ENCODE results near the gene CHST6. TPM values are rescaled to one million over a fixed set of nuclear protein-coding genes. Genes with fewer than 3 reads are reported as not detected.
"Not testable (repeated sequence)": the region's sequence is repeated elsewhere in the genome, so short reads cannot be mapped to it uniquely, and the experiment has no call there.

The CHST6 gene
- total RNA-seq, 4 donors from 2014 or later: 0.07 TPM; not detected in 3

DNA sequence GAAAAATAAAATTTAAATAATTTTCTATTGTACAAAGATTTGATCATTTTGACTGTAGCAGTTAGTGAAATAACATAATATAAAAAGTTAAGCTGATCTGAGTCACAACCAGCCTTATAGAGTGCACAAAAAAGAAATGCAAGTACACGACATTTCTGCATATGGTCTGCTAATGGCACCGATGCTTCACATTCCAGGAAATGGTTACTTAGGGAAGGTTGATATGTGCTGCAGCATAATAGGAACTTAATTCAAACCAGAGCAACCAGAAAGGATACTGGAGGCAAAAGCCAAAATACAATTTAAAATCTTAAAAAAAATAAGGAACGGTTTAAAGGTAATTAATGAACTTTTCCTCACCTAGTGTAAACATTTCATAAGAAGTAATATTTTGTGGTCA, 51.9 kb downstream of the CHST6 start:
- Histone ChIP-seq H3K27me3 (no peaks in the 10 kb centered on the region), H3K4me1 (no peaks in the 10 kb centered on the region), H3K27ac (no peak overlapping the region), H3K4me3 (no peak overlapping the region), H3K9me3 (no peaks in the 10 kb centered on the region), H3K36me3 (no peaks in the 10 kb centered on the region)
- ATAC-seq: no peak
- in situ Hi-C loops (cut with MboI; ENCODE audit: low sequenced_read_pairs in 4 of 4) (no loop called here), intact Hi-C loops (cut with DNase I; ENCODE audit: low total_unique reads) (no loop called here)
- TF ChIP-seq, protein P1, sequence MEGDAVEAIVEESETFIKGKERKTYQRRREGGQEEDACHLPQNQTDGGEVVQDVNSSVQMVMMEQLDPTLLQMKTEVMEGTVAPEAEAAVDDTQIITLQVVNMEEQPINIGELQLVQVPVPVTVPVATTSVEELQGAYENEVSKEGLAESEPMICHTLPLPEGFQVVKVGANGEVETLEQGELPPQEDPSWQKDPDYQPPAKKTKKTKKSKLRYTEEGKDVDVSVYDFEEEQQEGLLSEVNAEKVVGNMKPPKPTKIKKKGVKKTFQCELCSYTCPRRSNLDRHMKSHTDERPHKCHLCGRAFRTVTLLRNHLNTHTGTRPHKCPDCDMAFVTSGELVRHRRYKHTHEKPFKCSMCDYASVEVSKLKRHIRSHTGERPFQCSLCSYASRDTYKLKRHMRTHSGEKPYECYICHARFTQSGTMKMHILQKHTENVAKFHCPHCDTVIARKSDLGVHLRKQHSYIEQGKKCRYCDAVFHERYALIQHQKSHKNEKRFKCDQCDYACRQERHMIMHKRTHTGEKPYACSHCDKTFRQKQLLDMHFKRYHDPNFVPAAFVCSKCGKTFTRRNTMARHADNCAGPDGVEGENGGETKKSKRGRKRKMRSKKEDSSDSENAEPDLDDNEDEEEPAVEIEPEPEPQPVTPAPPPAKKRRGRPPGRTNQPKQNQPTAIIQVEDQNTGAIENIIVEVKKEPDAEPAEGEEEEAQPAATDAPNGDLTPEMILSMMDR (IDR thresholded peaks at IDR 0.05 in 4 of 5, conservative IDR thresholded peaks at IDR 0.05 in 1 of 5): no peak
- TF ChIP-seq POLR2A (IDR thresholded peaks at IDR 0.05): no peak
- no peak for DNase-seq

- intact Hi-C loops (cut with DNase I; ENCODE audit: low total_unique reads): loop anchor here (1.0 kb wide), 4 partner anchors 30 to 449 kb away; partner anchors contain the start of genes TMEM170A, WDR59 and ZFP1
Measured at GRCh38 chr16:75433732-75434413, 61.4 kb downstream of the CHST6 start.

DNA sequence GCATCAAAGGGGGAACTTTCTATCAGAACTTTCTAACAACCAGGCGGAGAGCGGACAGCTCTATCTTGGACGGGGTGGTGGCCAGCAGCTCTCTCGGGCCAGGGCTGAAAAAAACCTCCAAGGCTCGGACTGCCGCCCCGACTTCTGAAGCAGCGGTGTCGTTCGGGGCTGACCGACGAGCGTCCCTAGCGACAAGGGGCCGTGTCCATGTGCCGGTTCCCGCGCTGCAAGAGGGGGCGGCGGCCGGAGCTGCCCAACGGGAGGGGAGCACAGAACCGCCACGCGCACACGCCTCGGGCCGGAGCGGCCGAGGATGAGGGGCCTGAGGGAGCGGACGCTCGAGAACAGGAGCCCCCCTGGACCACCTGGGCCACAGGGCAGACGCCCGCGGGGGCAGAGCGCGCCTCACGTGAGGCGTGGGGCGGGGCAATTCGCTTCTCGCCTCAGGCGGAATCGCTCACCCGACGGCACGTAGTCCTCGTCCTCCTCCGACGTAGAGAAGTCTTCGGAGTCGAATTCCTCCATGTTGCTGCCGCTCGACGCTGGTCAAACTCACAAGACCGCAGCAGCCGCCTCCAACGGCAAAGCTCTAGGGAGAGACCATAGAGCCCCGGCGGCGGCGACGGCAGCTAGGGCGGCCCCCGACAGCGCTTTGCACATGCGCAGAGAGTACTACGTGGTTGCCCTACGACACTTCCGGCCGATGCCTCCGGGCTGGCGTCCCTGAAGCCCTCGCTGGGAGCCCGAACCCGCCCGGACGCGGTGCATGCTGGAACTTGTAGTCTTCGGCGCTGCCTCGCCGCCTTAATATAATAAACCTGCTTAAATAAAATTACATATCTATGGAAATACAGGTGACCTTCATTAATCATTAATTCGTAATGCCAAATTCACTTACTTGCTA, 62.2 kb downstream of the CHST6 start, which contains the start of gene CFDP1:
CFDP1 (minus strand) TSS at position 676 of the 904 bp plus-strand sequence; CDS start at position 525, 151 bp downstream.
- peak; percentile 93 to 96 for ATAC-seq
- DNase-seq: peak; percentile 93 to 94
- Histone ChIP-seq H3K27me3 (no peaks in the 10 kb centered on the region), H3K4me1 (peaks cover 15 to 17% of the 10 kb centered on the region in 2 donors), H3K4me3 (peak within 1 kb of the TSS; percentile 88 to 100 (median 95)), H3K9me3 (no peaks in the 10 kb centered on the region), H3K36me3 (no peaks in the 10 kb centered on the region), H3K27ac (peak within 1 kb of the TSS; percentile 80 to 99 (median 96))
- in situ Hi-C loops (cut with MboI; ENCODE audit: low sequenced_read_pairs in 4 of 4) (no loop called here), intact Hi-C loops (cut with DNase I; ENCODE audit: low total_unique reads) (loop anchor here (1.0 kb wide), 3 partner anchors 31 to 285 kb away; partner anchors contain the start of genes TMEM170A and ZFP1)
- TF ChIP-seq, protein P1 (IDR thresholded peaks at IDR 0.05 in 4 of 5, conservative IDR thresholded peaks at IDR 0.05 in 1 of 5): peak in 2 of 5 experiments; percentile 25 to 28
- peak; percentile 71 to 78 for TF ChIP-seq POLR2A (IDR thresholded peaks at IDR 0.05)

More at GRCh38 chr16:75433732-75434413, 61.4 kb downstream of the CHST6 start:
- ATAC-seq (peak; percentile 82 to 90), DNase-seq (peak; percentile 59 to 74)
- H3K4me3 ChIP-seq: peak overlapping the region; percentile 88 to 100 (median 95)
- H3K4me1 ChIP-seq: peaks cover 15 to 17% of the 10 kb centered on the region in 2 donors
- no peaks in the 10 kb centered on the region for H3K27me3 ChIP-seq
- no peaks in the 10 kb centered on the region for H3K9me3 ChIP-seq
- no peak for TF ChIP-seq POLR2A (IDR thresholded peaks at IDR 0.05)
- TF ChIP-seq, protein P1 (IDR thresholded peaks at IDR 0.05 in 4 of 5, conservative IDR thresholded peaks at IDR 0.05 in 1 of 5): no peak
- H3K27ac ChIP-seq: peak overlapping the region; percentile 80 to 99 (median 96)
- H3K36me3 ChIP-seq: no peaks in the 10 kb centered on the region
- in situ Hi-C loops (cut with MboI; ENCODE audit: low sequenced_read_pairs in 4 of 4): no loop called here

GRCh38 chr16:75429621-75430403, 65.4 kb downstream of the CHST6 start:
- DNase-seq: no peak
- no peaks in the 10 kb centered on the region for H3K9me3 ChIP-seq
- no peaks in the 10 kb centered on the region for H3K27me3 ChIP-seq
- H3K4me3 ChIP-seq: no peak overlapping the region
- ATAC-seq: no peak
- in situ Hi-C loops (cut with MboI; ENCODE audit: low sequenced_read_pairs in 4 of 4): no loop called here
- H3K4me1 ChIP-seq: peaks cover 15 to 16% of the 10 kb centered on the region in 2 donors
- no peak overlapping the region for H3K27ac ChIP-seq
- TF ChIP-seq POLR2A (IDR thresholded peaks at IDR 0.05): no peak
- TF ChIP-seq, protein P1 (IDR thresholded peaks at IDR 0.05 in 4 of 5, conservative IDR thresholded peaks at IDR 0.05 in 1 of 5): no peak
- intact Hi-C loops (cut with DNase I; ENCODE audit: low total_unique reads): no loop called here
- no peaks in the 10 kb centered on the region for H3K36me3 ChIP-seq

- H3K27me3 ChIP-seq; DNase-seq; H3K36me3 ChIP-seq; ATAC-seq; H3K9me3 ChIP-seq; intact Hi-C loops (cut with DNase I; ENCODE audit: low total_unique reads); in situ Hi-C loops (cut with MboI; ENCODE audit: low sequenced_read_pairs in 4 of 4); H3K27ac ChIP-seq; H3K4me1 ChIP-seq; H3K4me3 ChIP-seq: not testable (repeated sequence)
Measured at GRCh38 chr16:75426524-75426923, 68.7 kb downstream of the CHST6 start.

- intact Hi-C loops (cut with DNase I; ENCODE audit: low total_unique reads); ATAC-seq: not testable (repeated sequence)
- in situ Hi-C loops (cut with MboI; ENCODE audit: low sequenced_read_pairs in 4 of 4): loop anchor here in 1 of 4 donors (25.0 kb wide), 1 partner anchor 437 kb away; the partner anchor contains the start of genes WDR59 and ZNRF1
Measured at GRCh38 chr16:75424105-75424762, 71.0 kb downstream of the CHST6 start.

More at GRCh38 chr16:75424105-75424762, 71.0 kb downstream of the CHST6 start:
- H3K9me3 ChIP-seq, H3K27ac ChIP-seq, H3K27me3 ChIP-seq, H3K4me3 ChIP-seq, H3K36me3 ChIP-seq, DNase-seq: not testable (repeated sequence)
- H3K4me1 ChIP-seq: peaks cover 9 to 14% of the 10 kb centered on the region in 2 donors
